HepG2 (cell line): ENCODE measurements around the gene RHOT2. TPM values are rescaled to one million over a fixed set of nuclear protein-coding genes. Genes with fewer than 3 reads are reported as not detected.

ENCODE experiments used
- ATAC-seq: fragments of 200-7000 bp; cut with Tn5 transposase; 3 replicates; pipeline ENCODE4 v1.9.1; 2020; ENCODE audit warnings: mild to moderate bottlenecking, moderate library complexity
- BruUV-seq: library from RNA; stranded (reverse); fragments of 400-500 nt; replicated peaks from 2 replicates; lab custom pipeline; 2021; lab: Mats Ljungman, UMichigan
- CTCF ChIA-PET: fragments of 300-600 bp; formaldehyde crosslinking; extraction: SDS; loops from one replicate; lab custom pipeline; 2021; ENCODE audit warnings: low total read pairs, inconsistent platforms, low intra/inter-chr PET ratio; lab: Yijun Ruan, JAX
- POLR2A ChIA-PET: fragments of 350-600 bp; sonication (Branson Sonifier 250); formaldehyde crosslinking; loops from one replicate; lab custom pipeline; 2020; ENCODE audit warnings: antibody characterized with exemption, inconsistent platforms; lab: Yijun Ruan, JAX
- DNase-seq: peaks from one replicate; pipeline ENCODE4 v3.0.0-alpha.2; 2015; ENCODE audit warnings: low spot score
- FAIRE-seq: peaks from 3 replicates; lab custom pipeline; 2011; peaks lifted over from hg19 to GRCh38; lab: Jason Lieb, UNC
- H2AFZ ChIP-seq: one replicate; pipeline ENCODE4 v1.6.1; 2011; ENCODE audit warnings: low read length, inconsistent platforms
- H3K27ac ChIP-seq: fragments of 300-600 bp; 3 replicates; pipeline ENCODE4 v1.8.0; 2011; ENCODE audit warnings: mixed run types, mild to moderate bottlenecking, mixed read lengths, low read length, inconsistent platforms; ENCODE audit not compliant: insufficient read depth; ENCODE audit errors: extremely low read length
- H3K27me3 ChIP-seq, 2 experiments: fragments of 200-600 bp in 1 of 2; 2 replicates in 1 of 2; 3 replicates in 1 of 2; pipeline versions ENCODE4 v1.6.0 to v1.8.0; 2011; ENCODE audit warnings: low read length in 2 of 2, mild to moderate bottlenecking in 2 of 2, moderate library complexity in 2 of 2, inconsistent platforms in 1 of 2; ENCODE audit not compliant: insufficient read depth in 2 of 2, control insufficient read depth in 1 of 2
- H3K36me3 ChIP-seq, 2 experiments: fragments of 200-600 bp in 1 of 2; replicated peaks in 1 of 2; 2 replicates in 1 of 2; 3 replicates in 1 of 2; pipeline versions ENCODE4 v1.5.1 to v1.8.0; 2011; ENCODE audit warnings: low read length in 2 of 2, inconsistent platforms in 1 of 2; ENCODE audit not compliant: insufficient read depth in 2 of 2, control insufficient read depth in 1 of 2
- H3K4me1 ChIP-seq: 2 replicates; pipeline ENCODE4 v1.5.1; 2012; ENCODE audit warnings: low read length, inconsistent platforms; ENCODE audit not compliant: insufficient read depth
- H3K4me2 ChIP-seq: 2 replicates; pipeline ENCODE4 v1.6.0; 2011; ENCODE audit warnings: low read depth, low read length, inconsistent platforms
- H3K4me3 ChIP-seq, 3 experiments: fragments of 200-600 bp in 1 of 3; sonication (generic), shearing (Covaris generic) in 1 of 3; replicated peaks in 1 of 3; 2 replicates each; pipeline ENCODE4 v1.5.1; 2011 to 2016; ENCODE audit warnings: low read length in 3 of 3, inconsistent platforms in 2 of 3, low read depth in 2 of 3, mild to moderate bottlenecking in 2 of 3, control low read depth in 1 of 3, mixed read lengths in 1 of 3; ENCODE audit not compliant: insufficient read depth in 1 of 3
- H3K79me2 ChIP-seq: one replicate; pipeline ENCODE4 v1.6.1; 2011; ENCODE audit warnings: low read length, inconsistent platforms; ENCODE audit not compliant: insufficient read depth
- H3K9ac ChIP-seq: 2 replicates; pipeline ENCODE4 v1.6.0; 2011; ENCODE audit warnings: mild to moderate bottlenecking, low read depth, low read length, inconsistent platforms; ENCODE audit not compliant: insufficient read depth
- H3K9me3 ChIP-seq: 2 replicates; pipeline ENCODE4 v1.5.1; 2012; ENCODE audit warnings: mild to moderate bottlenecking, low read length
- H4K20me1 ChIP-seq: 2 replicates; pipeline ENCODE4 v1.6.0; 2011; ENCODE audit warnings: inconsistent platforms, mild to moderate bottlenecking, low read length, moderate library complexity; ENCODE audit not compliant: insufficient read depth
- AKAP8 ChIP-seq: sonication (generic); formaldehyde crosslinking; IDR thresholded peaks from 2 replicates; pipeline ENCODE4 v1.5.1; 2020; ENCODE audit warnings: mild to moderate bottlenecking, missing genetic modification reagents
- BRCA1 ChIP-seq: sonication (generic); formaldehyde crosslinking; IDR thresholded peaks from 2 replicates; pipeline ENCODE4 v1.4.0; 2020; ENCODE audit warnings: missing genetic modification reagents
- E2F2 ChIP-seq: sonication (generic); formaldehyde crosslinking; IDR thresholded peaks from 2 replicates; pipeline ENCODE4 v1.4.0; 2020; ENCODE audit warnings: missing genetic modification reagents, borderline replicate concordance
- GLI4 ChIP-seq: sonication (generic); formaldehyde crosslinking; IDR thresholded peaks from 2 replicates; pipeline ENCODE4 v1.5.1; 2020; ENCODE audit warnings: missing genetic modification reagents, mild to moderate bottlenecking, moderate library complexity, borderline replicate concordance
- GTF3A ChIP-seq: sonication (generic); formaldehyde crosslinking; conservative IDR thresholded peaks from 2 replicates; pipeline ENCODE4 v1.4.0; 2020; ENCODE audit warnings: mild to moderate bottlenecking, missing genetic modification reagents
- JUND ChIP-seq: sonication (generic); formaldehyde crosslinking; IDR thresholded peaks from 2 replicates; pipeline ENCODE4 v1.8.0; 2022; ENCODE audit warnings: mild to moderate bottlenecking, missing genetic modification reagents
- NKX3-1 ChIP-seq: sonication (generic); formaldehyde crosslinking; IDR thresholded peaks from 2 replicates; pipeline ENCODE4 v1.5.0; 2020; ENCODE audit warnings: missing genetic modification reagents
- PHF8 ChIP-seq: sonication (generic); formaldehyde crosslinking; IDR thresholded peaks from 2 replicates; pipeline ENCODE4 v1.5.0; 2020; ENCODE audit warnings: missing genetic modification reagents
- RCOR2 ChIP-seq: IDR thresholded peaks from 2 replicates; pipeline ENCODE4 v1.6.1; 2016; ENCODE audit warnings: missing biosample characterization, missing genetic modification reagents
- SIN3A ChIP-seq: IDR thresholded peaks from 2 replicates; pipeline ENCODE4 v1.6.1; 2011; ENCODE audit warnings: low read depth, mild to moderate bottlenecking, control low read depth, low read length, borderline replicate concordance
- SRSF1 ChIP-seq: fragments of 200-400 bp; formaldehyde crosslinking; optimal IDR thresholded peaks from 2 replicates; pipeline ENCODE3; 2017; ENCODE audit warnings: mild to moderate bottlenecking, low read depth, low read length, moderate library complexity
- SYNCRIP ChIP-seq: fragments of 200-400 bp; formaldehyde crosslinking; IDR thresholded peaks from 2 replicates; pipeline ENCODE4 v1.6.1; 2018; ENCODE audit warnings: mild to moderate bottlenecking, low read depth, low read length; ENCODE audit not compliant: insufficient read depth
- U2AF2 ChIP-seq: fragments of 200-400 bp; formaldehyde crosslinking; IDR thresholded peaks from 2 replicates; pipeline ENCODE4 v1.6.1; 2017; ENCODE audit warnings: low read depth, mild to moderate bottlenecking, low read length
- ZKSCAN1 ChIP-seq: fragments of 150-350 bp; IDR thresholded peaks from 2 replicates; pipeline ENCODE4 v1.6.1; 2014; ENCODE audit warnings: low read length
- ZMAT3 ChIP-seq: sonication (generic); formaldehyde crosslinking; conservative IDR thresholded peaks from 2 replicates; pipeline ENCODE4 v1.7.0; 2021; ENCODE audit warnings: missing genetic modification reagents
- ZNF142 ChIP-seq: sonication (generic); formaldehyde crosslinking; IDR thresholded peaks from 2 replicates; pipeline ENCODE4 v1.4.0; 2020; ENCODE audit warnings: missing genetic modification reagents
- ZNF337 ChIP-seq: sonication (generic); formaldehyde crosslinking; IDR thresholded peaks from 2 replicates; pipeline ENCODE4 v1.5.1; 2020; ENCODE audit warnings: missing genetic modification reagents, low read depth, mild to moderate bottlenecking, borderline replicate concordance
- ZNF441 ChIP-seq: sonication (generic); formaldehyde crosslinking; IDR thresholded peaks from 2 replicates; pipeline ENCODE4 v1.7.0; 2021; ENCODE audit warnings: missing genetic modification reagents, borderline replicate concordance
- WGBS: methylation state at CpG from one replicate; pipeline ENCODE4 v1.1.6; 2017; ENCODE audit warnings: low lambda C conversion rate; 5-methylcytosine and 5-hydroxymethylcytosine counted together
- in situ Hi-C: cut with HindIII; loops from 2 replicates; pipeline ENCODE4 v1.10.0; 2017; ENCODE audit warnings: low pct_unique_long_range_greater_than_20kb; ENCODE audit not compliant: extremely low pct_ligation_motif_present
- intact Hi-C: fragments of 100-400 bp; cut with micrococcal nuclease; formaldehyde crosslinking; loops from one replicate; pipeline ENCODE4 v1.10.0; 2022; ENCODE audit not compliant: unreplicated experiment
- polyA plus RNA-seq, 8 experiments: library from polyadenylated mRNA; depleted of rRNA in 3 of 8; stranded (reverse) in 7 of 8; unstranded in 1 of 8; fragments of >200 nt; fragmentation: Illumina TruSeq in 4 of 8; extraction: Trizol in 4 of 8; gene quantifications; 2 replicates each; pipeline versions ENCODE4 v1.2.1 to v1.2.3, GENCODE V29; 2011 to 2016; ENCODE audit warnings: low read depth in 4 of 8, missing spikeins in 1 of 8, mixed read lengths in 1 of 8; ENCODE audit not compliant: insufficient read depth in 1 of 8
- total RNA-seq, 5 experiments: library from RNA; depleted of rRNA; stranded (reverse); fragments of >200 nt; fragmentation: Illumina TruSeq; extraction: Trizol; gene quantifications; 2 replicates each; pipeline ENCODE4 v1.2.3, GENCODE V29; 2016; ENCODE audit warnings: low read depth in 1 of 5

RHOT2 gene
- total and polyA plus RNA-seq, 2 of the 13 experiments (the other 11 are each of a cell fraction or from before 2014, with no cell fraction given), result 63.6 to 76.9 TPM

- ChIA-PET POLR2A (interaction anchor here (0.9 to 2.5 kb wide), 15 partner anchors 8 to 184 kb away, joined by 3 to 22 read pairs (median 7); partner anchors contain the start of genes CHTF18, CIAO3, MSLN and RHBDL1), CTCF (no interaction called here)
- 0% methylated on average over 4 of the region's 38 CpGs for WGBS
- H2AFZ ChIP-seq, result no peak overlapping the region
- peak overlapping the region; percentile 100 for H3K4me2 ChIP-seq
- no TSS peak for BruUV-seq
- H3K4me3 ChIP-seq, result peak overlapping the region; percentile 77 to 95 (median 85)
- DNase-seq (no peak), ATAC-seq (peak; percentile 8), FAIRE-seq (no peak)
- peaks cover 38% of the 10 kb centered on the region for H3K4me1 ChIP-seq
- intact Hi-C loops (no loop called here), in situ Hi-C loops (no loop called here)
- no peaks in the 10 kb centered on the region for H3K36me3 ChIP-seq
- no peaks in the 10 kb centered on the region for H3K27me3 ChIP-seq
- peak overlapping the region; percentile 88 for H3K27ac ChIP-seq
- peak overlapping the region; percentile 88 for H3K9ac ChIP-seq
- no peaks in the 10 kb centered on the region for H3K9me3 ChIP-seq
- H3K79me2 ChIP-seq, result peaks cover 3% of the 10 kb centered on the region
- peaks cover 5% of the 10 kb centered on the region for H4K20me1 ChIP-seq
- TF ChIP-seq SYNCRIP (no peak), AKAP8 (CRISPR knock-in tag) (no peak), GLI4 (CRISPR knock-in tag) (no peak), E2F2 (CRISPR knock-in tag) (no peak), RCOR2 (CRISPR knock-in tag) (no peak), ZNF441 (no peak), NKX3-1 (no peak), JUND (no peak), BRCA1 (CRISPR knock-in tag) (no peak), U2AF2 (0 out of 2 replicates have a peak, but pooled peaks have one; percentile 41), PHF8 (no peak), SIN3A (no peak), ZMAT3 (CRISPR knock-in tag) (0 out of 2 replicates have a peak, but pooled peaks have one; percentile 12), ZNF142 (CRISPR knock-in tag) (no peak; the same call in 1 of the 2 replicates), ZKSCAN1 (no peak), GTF3A (CRISPR knock-in tag) (no peak), ZNF337 (no peak), SRSF1 (no peak)
Observed at GRCh38 chr16:720447-720989, 52.6 kb downstream of the RHOT2 start.
